Calu3 (cell line): ENCODE results near the gene KBTBD12. TPM values are rescaled to one million over a fixed set of nuclear protein-coding genes. Genes with fewer than 3 reads are reported as not detected.
A peak's percentile ranks its signal among the peaks of the same experiment; 100 is the strongest.

Experiments
- BruUV-seq: library from RNA; stranded (reverse); fragments of 400-500 nt; replicated peaks from 2 replicates; lab custom pipeline; 2021; lab: Mats Ljungman, UMichigan
- CTCF ChIA-PET: fragments of 300-600 bp; sonication (Branson Sonifier 250); formaldehyde crosslinking; loops from one replicate; lab custom pipeline; 2022; ENCODE audit warnings: antibody characterized with exemption; lab: Charles Lee
- DNase-seq: peaks from one replicate; pipeline ENCODE4 v3.0.0; 2022
- H3K27ac Mint-ChIP-seq: one replicate; pipeline ENCODE4 v1.8.0; 2022; ENCODE audit warnings: mixed read lengths; ENCODE audit not compliant: unreplicated experiment
- H3K27me3 Mint-ChIP-seq: one replicate; pipeline ENCODE4 v1.8.0; 2022; ENCODE audit warnings: mixed read lengths; ENCODE audit not compliant: unreplicated experiment
- H3K36me3 Mint-ChIP-seq: one replicate; pipeline ENCODE4 v1.8.0; 2022; ENCODE audit warnings: mild to moderate bottlenecking, moderate library complexity, mixed read lengths; ENCODE audit not compliant: insufficient read depth, unreplicated experiment
- H3K4me1 Mint-ChIP-seq: one replicate; pipeline ENCODE4 v1.8.0; 2022; ENCODE audit warnings: mild to moderate bottlenecking, low read depth, mixed read lengths; ENCODE audit not compliant: unreplicated experiment
- H3K4me3 Mint-ChIP-seq: one replicate; pipeline ENCODE4 v1.8.0; 2022; ENCODE audit warnings: mild to moderate bottlenecking, low read depth, moderate library complexity, mixed read lengths; ENCODE audit not compliant: unreplicated experiment
- H3K9me3 Mint-ChIP-seq: one replicate; pipeline ENCODE4 v1.8.0; 2022; ENCODE audit warnings: low read depth, mixed read lengths; ENCODE audit not compliant: unreplicated experiment
- intact Hi-C: fragments of 100-400 bp; cut with micrococcal nuclease; formaldehyde crosslinking; loops from one replicate; pipeline ENCODE4 v1.10.0; 2022; ENCODE audit not compliant: unreplicated experiment
- total RNA-seq: library from RNA; stranded (reverse); gene quantifications from 2 replicates; pipeline ENCODE4 v1.2.3, GENCODE V29; 2022
- TF ChIP-seq, protein P1 (sequence below): fragments of 200-600 bp; IDR thresholded peaks from one replicate; pipeline ENCODE4 v1.8.0; 2022; ENCODE audit warnings: antibody characterized with exemption; ENCODE audit not compliant: unreplicated experiment

Gene KBTBD12
- total RNA-seq, 1 experiment from 2014 or later = 0.07 TPM

DNA sequence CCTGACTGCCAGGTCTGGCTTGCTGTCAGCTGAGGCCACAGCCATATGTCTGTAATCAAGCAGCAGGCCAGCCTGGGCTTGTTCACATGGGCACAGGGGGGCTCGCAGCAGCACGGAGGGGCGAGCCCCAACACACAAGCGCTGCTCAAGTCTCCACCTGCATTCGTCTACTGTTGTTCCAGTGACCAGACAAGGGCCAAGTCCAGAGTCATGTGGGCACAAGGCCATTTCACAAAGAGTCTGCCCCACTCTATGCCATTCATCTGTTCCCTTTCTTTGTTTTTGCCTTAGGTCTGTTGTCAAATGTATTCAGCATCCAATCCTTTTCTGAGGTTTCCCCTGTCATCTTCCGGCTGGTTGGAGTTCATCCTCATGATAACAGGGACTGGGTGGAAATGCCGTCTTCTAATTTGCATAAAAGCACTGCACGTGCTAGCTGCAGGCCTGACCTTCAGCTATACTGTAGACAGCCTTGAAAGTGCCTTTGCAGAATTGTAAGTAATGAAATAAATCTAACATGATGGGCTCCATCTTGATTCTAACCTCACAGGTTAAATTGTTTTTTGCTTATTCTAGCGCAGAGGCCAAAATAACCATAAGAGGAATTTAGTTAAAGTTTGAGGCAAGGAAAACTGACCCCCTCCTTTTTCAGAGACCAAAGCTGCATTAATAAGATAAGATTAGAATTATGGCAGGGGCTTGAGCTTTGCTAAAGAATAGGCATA, 28.6 kb upstream of the KBTBD12 start:
- no TSS peak for BruUV-seq
- Mint-ChIP-seq H3K27me3 (peaks cover 8% of the 10 kb centered on the region), H3K27ac (no peak overlapping the region), H3K4me3 (no peak overlapping the region), H3K36me3 (peaks cover 7% of the 10 kb centered on the region), H3K4me1 (peaks cover 17% of the 10 kb centered on the region), H3K9me3 (peaks cover 11% of the 10 kb centered on the region)
- intact Hi-C loops = no loop called here
- TF ChIP-seq, protein P1, sequence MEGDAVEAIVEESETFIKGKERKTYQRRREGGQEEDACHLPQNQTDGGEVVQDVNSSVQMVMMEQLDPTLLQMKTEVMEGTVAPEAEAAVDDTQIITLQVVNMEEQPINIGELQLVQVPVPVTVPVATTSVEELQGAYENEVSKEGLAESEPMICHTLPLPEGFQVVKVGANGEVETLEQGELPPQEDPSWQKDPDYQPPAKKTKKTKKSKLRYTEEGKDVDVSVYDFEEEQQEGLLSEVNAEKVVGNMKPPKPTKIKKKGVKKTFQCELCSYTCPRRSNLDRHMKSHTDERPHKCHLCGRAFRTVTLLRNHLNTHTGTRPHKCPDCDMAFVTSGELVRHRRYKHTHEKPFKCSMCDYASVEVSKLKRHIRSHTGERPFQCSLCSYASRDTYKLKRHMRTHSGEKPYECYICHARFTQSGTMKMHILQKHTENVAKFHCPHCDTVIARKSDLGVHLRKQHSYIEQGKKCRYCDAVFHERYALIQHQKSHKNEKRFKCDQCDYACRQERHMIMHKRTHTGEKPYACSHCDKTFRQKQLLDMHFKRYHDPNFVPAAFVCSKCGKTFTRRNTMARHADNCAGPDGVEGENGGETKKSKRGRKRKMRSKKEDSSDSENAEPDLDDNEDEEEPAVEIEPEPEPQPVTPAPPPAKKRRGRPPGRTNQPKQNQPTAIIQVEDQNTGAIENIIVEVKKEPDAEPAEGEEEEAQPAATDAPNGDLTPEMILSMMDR = no peak
- no peak for DNase-seq
- CTCF ChIA-PET = no interaction called here

DNA sequence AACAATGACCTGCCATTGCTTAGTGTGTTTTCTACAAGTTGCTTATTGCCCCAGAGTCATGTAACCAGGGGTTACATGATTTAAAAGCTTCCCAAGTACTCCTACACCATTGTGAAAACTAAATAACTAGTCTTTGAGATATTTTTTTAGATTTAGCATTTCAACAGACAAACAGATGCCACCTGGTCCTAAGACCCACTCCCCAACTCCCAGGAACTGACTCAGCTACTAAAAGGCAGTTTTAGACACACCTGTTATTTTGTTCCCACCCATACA, 28.1 kb upstream of the KBTBD12 start:
- Mint-ChIP-seq H3K36me3 (peaks cover 7% of the 10 kb centered on the region), H3K4me1 (peaks cover 17% of the 10 kb centered on the region), H3K27ac (no peak overlapping the region), H3K4me3 (no peak overlapping the region), H3K9me3 (peaks cover 12% of the 10 kb centered on the region), H3K27me3 (peaks cover 3% of the 10 kb centered on the region)
- CTCF ChIA-PET = no interaction called here
- TF ChIP-seq, protein P1 = no peak
- no TSS peak for BruUV-seq
- intact Hi-C loops = no loop called here
- DNase-seq = no peak

DNA sequence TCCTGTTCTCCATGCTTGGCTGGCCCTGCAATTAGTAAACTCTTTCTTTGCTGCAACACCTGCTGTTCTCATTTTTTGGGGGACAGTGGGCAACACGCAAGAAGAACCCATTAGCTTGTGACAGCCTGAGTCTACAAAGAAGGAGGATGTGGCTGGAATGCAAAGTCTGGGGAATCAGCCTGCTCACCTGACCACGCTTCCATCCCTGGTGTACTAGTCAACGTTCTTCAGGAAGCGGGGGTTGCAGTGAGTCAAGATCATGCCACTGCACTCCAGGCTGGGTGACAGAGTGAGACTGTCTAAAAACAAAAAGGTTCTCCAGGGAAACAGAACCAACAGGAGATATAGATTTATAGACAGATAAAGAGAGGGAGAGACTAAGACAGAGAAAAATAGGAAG, 27.7 kb upstream of the KBTBD12 start:
- Mint-ChIP-seq H3K36me3 (peaks cover 7% of the 10 kb centered on the region), H3K9me3 (peaks cover 17% of the 10 kb centered on the region), H3K4me3 (no peak overlapping the region), H3K4me1 (peaks cover 17% of the 10 kb centered on the region), H3K27ac (no peak overlapping the region), H3K27me3 (no peaks in the 10 kb centered on the region)
- TF ChIP-seq, protein P1 = no peak
- no peak for DNase-seq
- no TSS peak for BruUV-seq
- intact Hi-C loops = no loop called here
- CTCF ChIA-PET = no interaction called here

GRCh38 chr3:127888156-127888555, 26.9 kb upstream of the KBTBD12 start:
- TF ChIP-seq, protein P1 = no peak
- CTCF ChIA-PET = no interaction called here
- H3K4me3 Mint-ChIP-seq = no peak overlapping the region
- peaks cover 21% of the 10 kb centered on the region for H3K9me3 Mint-ChIP-seq
- intact Hi-C loops = no loop called here
- peak overlapping the region; percentile 17 for H3K27ac Mint-ChIP-seq
- H3K4me1 Mint-ChIP-seq = peaks cover 17% of the 10 kb centered on the region
- no TSS peak for BruUV-seq
- H3K27me3 Mint-ChIP-seq = no peaks in the 10 kb centered on the region
- no peak for DNase-seq
- H3K36me3 Mint-ChIP-seq = peaks cover 7% of the 10 kb centered on the region
